Left lobe of liver (tissue), 2 donors: ENCODE measurements around the gene B4GALT5. TPM values are rescaled to one million over a fixed set of nuclear protein-coding genes. Genes with fewer than 3 reads are reported as not detected.
A peak's percentile ranks its signal among the peaks of the same experiment; 100 is the strongest.

ENCODE experiments used
- ATAC-seq: fragments of 200-7000 bp; cut with Tn5 transposase; one replicate; pipeline ENCODE4 v1.9.1; 2020; ENCODE audit warnings: mild to moderate bottlenecking, moderate library complexity
- DNase-seq: peaks from one replicate; pipeline ENCODE4 v3.0.0-alpha.2; 2020; ENCODE audit warnings: low spot score
- total RNA-seq: library from RNA; stranded (reverse); gene quantifications from one replicate; pipeline ENCODE4 v1.2.1, GENCODE V29; 2021
- donor health status: DM: no; HTN: no; CAD: no; lungs with moderate emphysema.
- donor health status: DM: no; HTN: yes; CAD: no.

Gene B4GALT5
- total RNA-seq, 1 donor from 2014 or later = 10.5 TPM

- no peak for DNase-seq
- no peak for ATAC-seq
These were observed 8.7 kb downstream of the B4GALT5 start for GRCh38 chr20:49704932-49705336.

- no peak for DNase-seq
- no peak for ATAC-seq
These were observed 11.8 kb downstream of the B4GALT5 start for GRCh38 chr20:49701916-49702315.

- ATAC-seq = no peak
- no peak for DNase-seq
These were observed 12.4 kb downstream of the B4GALT5 start for GRCh38 chr20:49701241-49701790.

GRCh38 chr20:49700411-49701185, 13.1 kb downstream of the B4GALT5 start:
- no peak for DNase-seq
- no peak for ATAC-seq

- no peak for ATAC-seq
- DNase-seq = no peak
These were observed 14.3 kb downstream of the B4GALT5 start for GRCh38 chr20:49699200-49699992.

GRCh38 chr20:49698477-49698876, 15.2 kb downstream of the B4GALT5 start:
- no peak for DNase-seq
- ATAC-seq = no peak

GRCh38 chr20:49697071-49697470, 16.6 kb downstream of the B4GALT5 start:
- DNase-seq (no peak), ATAC-seq (peak; percentile 57)

GRCh38 chr20:49696594-49696993, 17.1 kb downstream of the B4GALT5 start:
- ATAC-seq = no peak
- no peak for DNase-seq

GRCh38 chr20:49695830-49696229, 17.8 kb downstream of the B4GALT5 start:
- no peak for DNase-seq
- no peak for ATAC-seq

- no peak for ATAC-seq
- no peak for DNase-seq
These were observed 19.1 kb downstream of the B4GALT5 start for GRCh38 chr20:49694450-49695071.

GRCh38 chr20:49693435-49694171, 20.1 kb downstream of the B4GALT5 start:
- ATAC-seq (no peak), DNase-seq (no peak)

GRCh38 chr20:49692941-49693340, 20.7 kb downstream of the B4GALT5 start:
- DNase-seq = no peak
- ATAC-seq = no peak

GRCh38 chr20:49691818-49692568, 21.7 kb downstream of the B4GALT5 start:
- peak; percentile 44 for ATAC-seq
- no peak for DNase-seq

GRCh38 chr20:49690899-49691620, 22.6 kb downstream of the B4GALT5 start:
- ATAC-seq (peak; percentile 68), DNase-seq (peak; percentile 87)

- ATAC-seq (peak; percentile 51), DNase-seq (peak; percentile 77)
These were observed 25.8 kb downstream of the B4GALT5 start for GRCh38 chr20:49687595-49688567.

GRCh38 chr20:49685809-49686208, 27.9 kb downstream of the B4GALT5 start:
- DNase-seq (no peak), ATAC-seq (no peak)

- ATAC-seq (peak; percentile 64), DNase-seq (no peak)
These were observed 28.5 kb downstream of the B4GALT5 start for GRCh38 chr20:49685161-49685601.
